ENCODE measurements around the gene KIF6.

KIF6 gene

DNA sequence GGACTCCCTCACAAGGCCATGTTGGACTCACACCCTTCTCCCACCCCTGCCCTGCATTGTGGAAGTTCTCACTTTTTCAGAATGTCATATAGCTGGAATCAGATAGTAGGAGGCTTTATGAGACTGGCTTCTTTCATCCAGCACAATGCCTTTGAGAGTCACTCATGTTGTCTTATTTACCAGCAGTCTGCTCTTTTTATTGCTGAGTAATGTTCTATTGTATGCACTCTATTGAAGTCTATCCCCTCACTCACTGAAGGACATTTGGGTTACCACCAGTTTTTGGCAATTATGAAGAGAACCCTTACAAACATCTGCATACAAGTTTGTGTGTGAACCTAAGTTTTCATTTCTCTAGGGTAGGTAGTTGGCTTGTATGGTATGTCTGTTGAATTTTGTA, 321.9 kb downstream of the KIF6 start:
- intact Hi-C loops (cut with DNase I) = no loop called here
- no peak for DNase-seq

DNA sequence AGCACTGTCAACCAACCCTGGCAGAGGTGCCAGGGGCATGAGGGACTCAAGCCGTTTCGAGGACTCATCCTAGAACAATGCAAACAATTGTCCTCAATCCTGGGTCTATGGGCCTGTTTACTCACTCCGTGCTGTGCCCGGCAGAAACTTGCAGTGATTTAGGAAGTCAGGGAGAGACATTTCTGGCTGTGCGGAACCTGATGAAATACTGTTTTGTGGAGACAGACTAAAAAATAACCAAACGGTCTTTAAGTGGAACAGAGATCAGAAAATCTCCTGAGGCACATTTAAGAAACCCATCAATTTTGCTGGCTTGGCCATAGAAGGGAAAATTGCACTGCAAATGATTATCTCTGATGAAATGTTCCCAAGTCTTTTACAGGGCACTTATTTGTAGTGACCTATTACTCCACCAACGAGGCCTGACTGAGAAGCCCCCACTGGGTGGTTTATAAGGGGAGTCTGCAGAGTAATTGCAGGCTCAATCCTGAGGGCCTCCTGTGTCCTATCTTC, 322.9 kb downstream of the KIF6 start:
- DNase-seq = peak in 4 of 10 donors; percentile 23 to 93 (median 58)
- intact Hi-C loops (cut with DNase I) = no loop called here

DNA sequence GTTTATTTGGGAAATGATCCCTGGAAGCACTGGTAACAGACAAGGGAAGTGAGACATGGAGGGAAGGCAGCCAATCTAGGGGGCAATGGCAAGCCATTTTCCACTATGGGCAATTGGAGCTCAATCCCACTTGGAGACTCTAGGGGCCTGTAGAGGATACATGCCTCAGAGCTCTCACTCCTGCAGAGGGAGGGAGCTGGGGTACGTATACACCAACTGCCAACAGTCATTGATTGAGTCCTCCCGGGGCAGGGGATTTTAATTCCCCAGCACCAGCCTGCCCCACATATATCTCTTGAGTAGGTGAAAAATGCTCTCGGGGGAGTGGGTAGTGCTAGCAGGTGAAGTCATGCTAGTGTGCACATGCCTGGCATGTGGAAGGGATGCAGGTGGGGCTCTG, 323.8 kb downstream of the KIF6 start:
- intact Hi-C loops (cut with DNase I) = no loop called here
- DNase-seq = no peak

DNA sequence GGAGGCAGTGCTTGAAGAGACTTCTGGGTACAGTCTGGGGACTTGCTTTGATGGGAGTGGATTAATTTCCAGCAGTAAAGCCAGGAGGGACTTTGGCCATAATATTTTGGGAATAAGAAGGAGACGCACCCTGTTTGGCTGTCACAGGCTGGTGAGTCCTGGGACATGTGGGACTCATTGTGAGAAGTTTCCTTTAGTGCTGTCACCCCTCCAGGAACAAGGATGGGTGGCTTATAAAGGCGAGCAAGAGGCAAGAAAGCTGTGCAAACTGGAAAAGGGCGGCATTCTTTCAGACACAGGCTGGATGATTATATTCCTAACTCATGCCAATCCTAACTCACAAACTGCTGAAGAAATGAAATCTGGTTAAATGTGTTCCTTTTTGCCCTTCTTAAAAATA, 325.2 kb downstream of the KIF6 start:
- DNase-seq = no peak
- intact Hi-C loops (cut with DNase I) = no loop called here

GRCh38 chr6:39396854-39397253, 328.4 kb downstream of the KIF6 start:
- intact Hi-C loops (cut with DNase I) = no loop called here
- no peak for DNase-seq

DNA sequence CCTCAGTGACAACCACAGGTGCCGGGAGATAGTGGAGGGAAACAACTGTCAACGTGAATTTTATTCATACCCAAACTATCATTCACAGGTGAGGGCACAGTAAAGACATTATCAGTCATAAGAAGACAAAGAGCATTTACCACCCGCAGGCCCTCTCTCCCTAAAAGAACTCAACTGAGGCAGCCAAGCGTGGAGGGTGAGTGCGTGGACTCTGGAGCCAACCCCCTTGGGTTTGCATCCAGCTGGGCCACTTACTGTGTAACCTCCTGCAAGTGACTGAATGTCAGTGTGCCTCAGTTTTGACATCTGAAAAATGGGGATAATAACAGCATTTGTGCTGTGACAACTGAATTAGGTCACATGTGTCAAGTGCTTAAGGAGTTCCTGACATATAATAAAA, 332.1 kb downstream of the KIF6 start:
- DNase-seq = no peak
- intact Hi-C loops (cut with DNase I) = no loop called here

DNA sequence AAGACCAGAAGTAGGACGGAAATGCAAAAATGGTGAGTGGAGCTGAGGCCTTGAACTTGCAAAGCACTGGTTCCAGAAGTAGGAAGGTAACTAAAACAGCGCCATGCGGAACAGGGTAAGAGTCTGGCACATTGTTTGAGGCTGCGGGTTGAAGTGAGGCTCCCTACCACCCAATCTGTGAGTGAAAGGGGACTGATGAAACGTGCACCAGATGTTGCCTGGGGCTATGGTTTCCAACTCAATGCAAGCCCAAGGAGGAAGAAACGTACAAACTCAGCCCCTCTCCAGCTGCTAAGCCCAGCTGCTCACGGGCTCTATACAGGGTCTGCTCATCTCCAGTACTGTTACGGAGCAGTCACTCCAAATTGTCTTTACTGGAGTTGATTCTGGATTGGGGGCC, 334.0 kb downstream of the KIF6 start:
- no peak for DNase-seq
- intact Hi-C loops (cut with DNase I) = no loop called here

DNA sequence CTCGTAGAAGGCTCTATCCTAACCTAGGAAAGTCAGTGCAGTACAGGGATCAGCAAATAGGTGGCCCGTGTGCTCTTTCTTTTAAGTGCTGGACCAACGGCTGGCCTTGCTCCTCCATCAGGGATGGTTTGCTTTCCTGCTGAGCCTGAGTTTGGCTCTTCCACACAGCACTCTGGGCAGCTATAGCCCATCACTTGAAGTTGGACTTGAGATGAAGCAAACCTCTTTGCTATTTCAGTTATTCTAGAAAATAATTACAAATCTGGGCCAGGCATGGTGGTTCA, 335.8 kb downstream of the KIF6 start:
- intact Hi-C loops (cut with DNase I) = no loop called here
- DNase-seq = no peak

GRCh38 chr6:39388606-39389483, 336.4 kb downstream of the KIF6 start:
- DNase-seq = no peak
- intact Hi-C loops (cut with DNase I) = no loop called here

GRCh38 chr6:39387785-39388184, 337.4 kb downstream of the KIF6 start:
- intact Hi-C loops (cut with DNase I) = no loop called here
- DNase-seq = no peak

GRCh38 chr6:39386487-39386886, 338.7 kb downstream of the KIF6 start:
- intact Hi-C loops (cut with DNase I) = no loop called here

GRCh38 chr6:39381550-39382140, 343.6 kb downstream of the KIF6 start:
- intact Hi-C loops (cut with DNase I) = no loop called here
- DNase-seq = no peak

More at GRCh38 chr6:39386487-39386886, 338.7 kb downstream of the KIF6 start:
- DNase-seq = no peak

GRCh38 chr6:39380837-39381549, 344.2 kb downstream of the KIF6 start:
- no peak for DNase-seq
- intact Hi-C loops (cut with DNase I) = no loop called here

DNA sequence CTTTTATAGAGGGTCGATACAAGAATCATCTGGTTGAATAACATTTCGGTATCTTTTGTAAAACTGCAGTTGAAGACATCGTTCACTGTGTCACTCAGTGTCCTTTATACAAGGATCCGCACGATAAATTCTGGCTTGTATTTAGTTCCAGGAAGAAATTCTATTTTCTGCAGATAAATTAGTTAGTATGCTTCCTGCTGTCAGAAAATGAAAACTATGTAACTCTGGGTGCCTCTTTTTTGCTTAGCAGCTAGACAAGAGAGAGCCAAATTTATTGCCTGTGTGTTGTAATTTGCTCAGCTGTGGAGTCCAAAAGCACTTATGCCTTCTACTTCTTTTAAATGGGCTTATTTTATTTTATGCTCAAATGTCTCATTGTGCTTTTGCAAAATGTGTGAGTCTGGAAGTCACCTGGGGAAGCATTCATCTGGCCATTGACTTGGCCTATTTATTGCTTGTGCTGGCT, 346.2 kb downstream of the KIF6 start:
- intact Hi-C loops (cut with DNase I) = loop anchor here (5.0 to 10.0 kb wide), 2 partner anchors 416 to 928 kb away; partner anchors contain the start of gene DAAM2
- DNase-seq = no peak

- no peak for DNase-seq
- intact Hi-C loops (cut with DNase I) = loop anchor here (5.0 to 10.0 kb wide), 2 partner anchors 416 to 929 kb away; partner anchors contain the start of gene DAAM2
Measured at GRCh38 chr6:39378175-39378959, 346.8 kb downstream of the KIF6 start.

DNA sequence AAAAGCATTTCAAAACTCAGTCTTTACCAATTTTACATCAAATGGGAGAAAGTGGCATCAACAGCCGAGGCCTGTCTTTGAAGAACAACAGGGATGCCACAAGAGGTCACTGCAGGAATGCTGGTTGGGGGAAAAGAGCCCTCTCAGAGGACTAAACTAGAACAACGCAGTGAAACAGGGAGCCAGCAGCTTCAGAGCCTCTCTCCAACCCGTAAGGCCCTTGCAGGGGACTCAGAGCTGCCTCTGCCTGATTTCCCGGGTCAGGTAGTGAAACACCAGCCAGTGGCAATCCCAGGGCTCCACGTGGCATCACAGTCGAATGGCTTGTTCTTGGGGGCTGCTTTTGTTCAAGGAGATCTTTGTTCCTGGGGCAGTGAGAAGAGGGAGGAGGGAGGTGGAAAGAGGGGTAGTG, 347.7 kb downstream of the KIF6 start:
- intact Hi-C loops (cut with DNase I) = loop anchor here (1.0 to 10.0 kb wide), 3 partner anchors 417 to 930 kb away; partner anchors contain the start of gene DAAM2
- DNase-seq = peak; percentile 44 to 95 (median 80)

DNA sequence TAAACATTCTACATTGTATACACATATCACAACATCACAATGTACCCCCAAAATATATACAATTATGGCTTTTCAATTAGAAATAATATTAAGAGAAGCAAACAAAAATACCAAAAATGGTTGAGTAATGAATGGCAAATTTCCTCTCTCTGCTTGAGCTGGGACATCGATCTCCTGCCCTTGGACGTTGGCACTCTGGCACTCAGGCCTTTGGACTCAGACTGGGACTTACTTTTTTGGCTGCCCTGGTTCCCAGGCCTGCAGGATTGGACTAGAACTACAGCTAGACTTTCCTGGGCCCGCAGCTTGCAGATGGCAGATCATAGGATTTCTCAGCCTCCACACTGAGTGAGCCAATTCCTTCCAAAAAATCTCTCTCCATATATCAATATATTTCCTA, 349.8 kb downstream of the KIF6 start:
- DNase-seq = no peak
- intact Hi-C loops (cut with DNase I) = loop anchor here (5.0 to 10.0 kb wide), 2 partner anchors 419 to 932 kb away; partner anchors contain the start of gene DAAM2

DNA sequence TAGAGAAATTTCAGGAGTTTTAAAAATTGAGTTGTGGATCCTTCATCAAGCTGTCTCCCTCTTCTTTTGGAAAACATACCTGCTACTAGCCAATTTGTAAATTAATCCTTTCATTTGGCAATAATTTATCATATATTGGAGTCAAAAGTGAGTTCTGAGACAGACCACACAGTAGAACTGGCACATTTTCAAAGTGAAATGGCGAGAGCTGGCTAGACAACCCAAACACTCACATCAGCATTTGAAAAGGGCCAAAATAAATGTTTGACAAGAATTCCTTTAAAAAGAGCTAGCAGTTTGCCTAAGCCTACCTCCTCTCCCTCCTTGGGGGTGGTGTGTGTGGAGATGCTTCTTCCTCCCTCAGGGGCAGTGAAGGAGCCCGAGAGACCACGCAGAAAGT, 354.8 kb downstream of the KIF6 start:
- no peak for DNase-seq
- intact Hi-C loops (cut with DNase I) = loop anchor here (10.0 kb wide), 1 partner anchor 424 kb away; the partner anchor contains the start of gene DAAM2

- intact Hi-C loops (cut with DNase I) = loop anchor here (10.0 kb wide), 2 partner anchors 425 to 1695 kb away; partner anchors contain the start of gene DAAM2
- no peak for DNase-seq
Measured at GRCh38 chr6:39369987-39370386, 355.2 kb downstream of the KIF6 start.

- no peak for DNase-seq
- intact Hi-C loops (cut with DNase I) = loop anchor here (10.0 kb wide), 1 partner anchor 1697 kb away; no protein-coding TSS in a partner anchor
Measured at GRCh38 chr6:39367700-39368099, 357.5 kb downstream of the KIF6 start.

Measured in posterior cingulate gyrus (tissue), 11 donors.